K562 (cell line): ENCODE measurements around the gene HAGHL. TPM values are rescaled to one million over a fixed set of nuclear protein-coding genes. Genes with fewer than 3 reads are reported as not detected.

Experiments used
- GTF2B ChIP-seq: IDR thresholded peaks from 2 replicates; pipeline ENCODE4 v1.6.1; 2011; ENCODE audit not compliant: insufficient read length; ENCODE audit errors: extremely low read depth
- MCM5 ChIP-seq: fragments of 450-650 bp; IDR thresholded peaks from 2 replicates; pipeline ENCODE4 v1.6.1; 2016; ENCODE audit warnings: low read depth
- NFE2 ChIP-seq: IDR thresholded peaks from 2 replicates; pipeline ENCODE4 v1.6.1; 2014; ENCODE audit warnings: antibody characterized with exemption, low read depth
- RAD21 ChIP-seq, 2 experiments: fragments of 250-450 bp in 1 of 2; fragments of 450-650 bp in 1 of 2; sonication (Bioruptor Pico) in 1 of 2; formaldehyde crosslinking in 1 of 2; IDR thresholded peaks in 1 of 2; conservative IDR thresholded peaks in 1 of 2; 2 replicates each; pipeline versions ENCODE4 v1.4.0 to v1.8.0; 2020 to 2022; ENCODE audit warnings: mild to moderate bottlenecking in 2 of 2, moderate library complexity in 1 of 2
- RBM25 ChIP-seq: fragments of 200-400 bp; formaldehyde crosslinking; IDR thresholded peaks from 2 replicates; pipeline ENCODE4 v1.6.1; 2018; ENCODE audit warnings: low read length, low read depth, moderate library complexity; ENCODE audit not compliant: severe bottlenecking
- SRSF9 ChIP-seq: fragments of 200-400 bp; formaldehyde crosslinking; IDR thresholded peaks from 2 replicates; pipeline ENCODE4 v1.6.1; 2017; ENCODE audit warnings: low read depth, low read length, borderline replicate concordance
- TARDBP ChIP-seq: fragments of 450-650 bp; IDR thresholded peaks from 2 replicates; pipeline ENCODE4 v1.6.1; 2016
- XRCC5 ChIP-seq: fragments of 200-400 bp; formaldehyde crosslinking; IDR thresholded peaks from 2 replicates; pipeline ENCODE4 v1.6.1; 2017; ENCODE audit warnings: low read depth, mild to moderate bottlenecking, low read length
- ZFP1 ChIP-seq: fragments of 450-650 bp; formaldehyde crosslinking; IDR thresholded peaks from 2 replicates; pipeline ENCODE4 v1.4.0; 2020; ENCODE audit warnings: mild to moderate bottlenecking, mixed read lengths
- ZNF121 ChIP-seq: sonication (generic); formaldehyde crosslinking; conservative IDR thresholded peaks from 2 replicates; pipeline ENCODE4 v1.8.0; 2022; ENCODE audit warnings: missing genetic modification reagents
- ZNF609 ChIP-seq: sonication (generic); formaldehyde crosslinking; IDR thresholded peaks from 2 replicates; pipeline ENCODE4 v1.8.1; 2023; ENCODE audit warnings: missing genetic modification reagents, mild to moderate bottlenecking, borderline replicate concordance
- polyA plus RNA-seq, 8 experiments: library from polyadenylated mRNA; depleted of rRNA in 4 of 8; stranded (reverse) in 5 of 8; unstranded in 3 of 8; fragments of >200 nt; fragmentation: Nextera tagmentation in 2 of 8; fragmentation: Illumina TruSeq in 1 of 8; extraction: Ambion mirVana in 2 of 8; extraction: Trizol in 1 of 8; gene quantifications; 2 replicates each; pipeline versions ENCODE4 v1.2.1 to v1.2.3, GENCODE V29; 2011 to 2014; ENCODE audit warnings: inconsistent platforms in 1 of 8, missing spikeins in 1 of 8
- total RNA-seq, 7 experiments: library from RNA; depleted of rRNA in 6 of 7; stranded (reverse); fragments of >200 nt in 6 of 7; fragmentation: Illumina TruSeq in 2 of 7; extraction: Trizol in 2 of 7; gene quantifications; 2 replicates each; pipeline versions ENCODE4 v1.2.1 to v1.2.3, GENCODE V29; 2011 to 2021; ENCODE audit warnings: low replicate concordance in 1 of 7
- TF ChIP-seq, protein P1 (sequence below), 2 experiments: fragments of 450-650 bp in 1 of 2; sonication (generic) in 1 of 2; formaldehyde crosslinking in 1 of 2; IDR thresholded peaks in 1 of 2; conservative IDR thresholded peaks in 1 of 2; 2 replicates each; pipeline versions ENCODE4 v1.6.1 to v1.8.1; 2016 to 2023; ENCODE audit warnings: mild to moderate bottlenecking in 2 of 2, moderate library complexity in 2 of 2, inconsistent platforms in 1 of 2, missing genetic modification reagents in 1 of 2
- TF ChIP-seq, protein P2 (sequence below): fragments of 450-650 bp; IDR thresholded peaks from 2 replicates; pipeline ENCODE4 v1.6.1; 2018; ENCODE audit warnings: mild to moderate bottlenecking, low read depth; ENCODE audit not compliant: partially characterized antibody

Gene HAGHL
- total and polyA plus RNA-seq, 9 of the 15 experiments (the other 6 are each of a cell fraction or from before 2014, with no cell fraction given) = 0.31 to 83.4 (median 20.7) TPM

- TF ChIP-seq, protein P1, sequence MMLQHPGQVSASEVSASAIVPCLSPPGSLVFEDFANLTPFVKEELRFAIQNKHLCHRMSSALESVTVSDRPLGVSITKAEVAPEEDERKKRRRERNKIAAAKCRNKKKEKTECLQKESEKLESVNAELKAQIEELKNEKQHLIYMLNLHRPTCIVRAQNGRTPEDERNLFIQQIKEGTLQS (IDR thresholded peaks at IDR 0.05) = no peak
- TF ChIP-seq, protein P1 (CRISPR knock-in tag; conservative IDR thresholded peaks at IDR 0.05) = no peak
- TF ChIP-seq MCM5 (no peak), ZNF609 (CRISPR knock-in tag) (no peak), TARDBP (no peak), XRCC5 (0 out of 2 replicates have a peak, but pooled peaks have one; percentile 73), NFE2 (no peak), ZFP1 (no peak), RAD21 (CRISPR knock-in tag; conservative IDR thresholded peaks at IDR 0.05 in 1 of 2, IDR thresholded peaks at IDR 0.05 in 1 of 2) (peak; percentile 84 to 92), SRSF9 (no peak), RBM25 (no peak), GTF2B (no peak), ZNF121 (CRISPR knock-in tag) (no peak)
- TF ChIP-seq, protein P2, sequence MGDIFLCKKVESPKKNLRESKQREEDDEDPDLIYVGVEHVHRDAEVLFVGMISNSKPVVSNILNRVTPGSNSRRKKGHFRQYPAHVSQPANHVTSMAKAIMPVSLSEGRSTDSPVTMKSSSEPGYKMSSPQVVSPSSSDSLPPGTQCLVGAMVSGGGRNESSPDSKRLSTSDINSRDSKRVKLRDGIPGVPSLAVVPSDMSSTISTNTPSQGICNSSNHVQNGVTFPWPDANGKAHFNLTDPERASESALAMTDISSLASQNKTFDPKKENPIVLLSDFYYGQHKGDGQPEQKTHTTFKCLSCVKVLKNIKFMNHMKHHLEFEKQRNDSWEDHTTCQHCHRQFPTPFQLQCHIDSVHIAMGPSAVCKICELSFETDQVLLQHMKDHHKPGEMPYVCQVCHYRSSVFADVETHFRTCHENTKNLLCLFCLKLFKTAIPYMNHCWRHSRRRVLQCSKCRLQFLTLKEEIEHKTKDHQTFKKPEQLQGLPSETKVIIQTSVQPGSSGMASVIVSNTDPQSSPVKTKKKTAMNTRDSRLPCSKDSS = no peak
Observed at GRCh38 chr16:711548-712320, 15.2 kb upstream of the HAGHL start (continued).
